B cell (primary cell): ENCODE measurements around the gene EHD1.

ENCODE experiments used
- CTCF ChIP-seq: fragments of 200-600 bp; IDR thresholded peaks from one replicate; pipeline ENCODE4 v1.8.0; 2022; ENCODE audit warnings: antibody characterized with exemption, mild to moderate bottlenecking
- EZH2 ChIP-seq: IDR thresholded peaks from 2 replicates; pipeline ENCODE4 v1.6.1; 2012; ENCODE audit warnings: borderline replicate concordance, low read depth, mild to moderate bottlenecking, moderate library complexity, low read length; ENCODE audit not compliant: insufficient read depth, poor library complexity, severe bottlenecking

GRCh38 chr11:64854534-64855502 lies 23.6 kb downstream of the EHD1 start:
- no peak for TF ChIP-seq CTCF
- TF ChIP-seq EZH2 = no peak
